GM18909 (cell line): ENCODE data around the gene HSPA4L.
A peak's percentile ranks its signal among the peaks of the same experiment; 100 is the strongest.

ENCODE experiments used
- ATAC-seq: cut with Tn5 transposase; IDR thresholded peaks from one replicate; pipeline ENCODE4 v1.9.1; 2021; ENCODE audit warnings: mild to moderate bottlenecking; ENCODE audit not compliant: unreplicated experiment, poor library complexity

HSPA4L gene

GRCh38 chr4:127783026-127783769 is 1.1 kb downstream of the HSPA4L start:
- ATAC-seq = peak; percentile 16

GRCh38 chr4:127783955-127784770 is 2.0 kb downstream of the HSPA4L start:
- no peak for ATAC-seq

- peak; percentile 58 for ATAC-seq
Observed at GRCh38 chr4:127788517-127788916, 6.4 kb downstream of the HSPA4L start.

- ATAC-seq = no peak
Observed at GRCh38 chr4:127791391-127791790, 9.3 kb downstream of the HSPA4L start.

- ATAC-seq = no peak
Observed at GRCh38 chr4:127793528-127793927, 11.4 kb downstream of the HSPA4L start.

- ATAC-seq = no peak
Observed at GRCh38 chr4:127799711-127800110, 17.6 kb downstream of the HSPA4L start.

- no peak for ATAC-seq
Observed at GRCh38 chr4:127809173-127809800, 27.2 kb downstream of the HSPA4L start.

- no peak for ATAC-seq
Observed at GRCh38 chr4:127810551-127810950, 28.4 kb downstream of the HSPA4L start.

GRCh38 chr4:127822430-127822829 is 40.3 kb downstream of the HSPA4L start:
- ATAC-seq = no peak

GRCh38 chr4:127828121-127828520 is 46.0 kb downstream of the HSPA4L start:
- ATAC-seq = no peak

GRCh38 chr4:127829014-127829413 is 46.9 kb downstream of the HSPA4L start:
- peak; percentile 83 for ATAC-seq

GRCh38 chr4:127832585-127832984 is 50.5 kb downstream of the HSPA4L start:
- peak; percentile 75 for ATAC-seq

- no peak for ATAC-seq
Observed at GRCh38 chr4:127843704-127844600, 61.8 kb downstream of the HSPA4L start.

GRCh38 chr4:127844601-127845116 is 62.5 kb downstream of the HSPA4L start:
- ATAC-seq = no peak

GRCh38 chr4:127846061-127846460 is 63.9 kb downstream of the HSPA4L start:
- no peak for ATAC-seq

- no peak for ATAC-seq
Observed at GRCh38 chr4:127846765-127847164, 64.6 kb downstream of the HSPA4L start.

- ATAC-seq = no peak
Observed at GRCh38 chr4:127849505-127850234, 67.5 kb downstream of the HSPA4L start.

GRCh38 chr4:127852661-127853060 is 70.5 kb downstream of the HSPA4L start:
- no peak for ATAC-seq

- ATAC-seq = peak; percentile 32
Observed at GRCh38 chr4:127856196-127856812, 74.2 kb downstream of the HSPA4L start.
